Endothelial cell of umbilical vein (primary cell): ENCODE results near the gene STK39. TPM values are rescaled to one million over a fixed set of nuclear protein-coding genes. Genes with fewer than 3 reads are reported as not detected.

ENCODE experiments used
- BruUV-seq: library from RNA; stranded (reverse); fragments of 400-500 nt; replicated peaks from 2 replicates; lab custom pipeline; 2021; lab: Mats Ljungman, UMichigan
- CTCF ChIA-PET: fragments of 300-600, 350-600 bp; sonication (Branson Sonifier 250); formaldehyde crosslinking; loops from one replicate; lab custom pipeline; 2021; ENCODE audit warnings: antibody characterized with exemption, inconsistent platforms; lab: Charles Lee
- POLR2A ChIA-PET: fragments of 300-600, 350-600 bp; sonication (Branson Sonifier 250); formaldehyde crosslinking; loops from one replicate; lab custom pipeline; 2021; ENCODE audit warnings: antibody characterized with exemption, inconsistent platforms; lab: Charles Lee
- DNase-seq: peaks from one replicate; pipeline ENCODE4 v3.0.0-alpha.2; 2011; ENCODE audit warnings: low read depth, low spot score
- FAIRE-seq: peaks from 2 replicates; lab custom pipeline; 2011; peaks lifted over from hg19 to GRCh38; lab: Jason Lieb, UNC
- H2AFZ ChIP-seq: 2 replicates; pipeline ENCODE4 v1.6.0; 2012; ENCODE audit warnings: low read depth, low read length, control low read depth, inconsistent platforms
- H3K27ac ChIP-seq: 2 replicates; pipeline ENCODE4 v1.5.1; 2011; ENCODE audit warnings: low read depth, mild to moderate bottlenecking, control low read depth, low read length, moderate library complexity; ENCODE audit not compliant: insufficient read depth
- H3K27me3 ChIP-seq, 2 experiments: 2 replicates each; pipeline versions ENCODE4 v1.6.0 to v1.6.1; 2011; ENCODE audit warnings: low read length in 2 of 2, mixed read lengths in 1 of 2; ENCODE audit not compliant: control insufficient read depth in 2 of 2, insufficient read depth in 2 of 2
- H3K36me3 ChIP-seq, 2 experiments: 2 replicates in 1 of 2; 3 replicates in 1 of 2; pipeline ENCODE4 v1.5.1; 2011; ENCODE audit warnings: low read length in 2 of 2, mild to moderate bottlenecking in 1 of 2, moderate library complexity in 1 of 2; ENCODE audit not compliant: control insufficient read depth in 2 of 2, insufficient read depth in 2 of 2; ENCODE audit errors: extremely low read depth in 1 of 2
- H3K4me1 ChIP-seq: 3 replicates; pipeline ENCODE4 v1.5.1; 2011; ENCODE audit warnings: mild to moderate bottlenecking, low read length; ENCODE audit not compliant: control insufficient read depth, insufficient read depth; ENCODE audit errors: extremely low read depth
- H3K4me2 ChIP-seq: 2 replicates; pipeline ENCODE4 v1.6.1; 2011; ENCODE audit warnings: low read length, control low read depth, mixed read lengths; ENCODE audit not compliant: insufficient read depth
- H3K4me3 ChIP-seq, 3 experiments: fragments of 200-600 bp in 1 of 3; sonication (generic), shearing (Covaris generic) in 1 of 3; replicated peaks in 1 of 3; 2 replicates each; pipeline ENCODE4 v1.5.1; 2011 to 2016; ENCODE audit warnings: control low read depth in 3 of 3, low read length in 3 of 3, mild to moderate bottlenecking in 2 of 3, inconsistent platforms in 1 of 3, low read depth in 1 of 3, moderate library complexity in 1 of 3; ENCODE audit not compliant: insufficient read depth in 1 of 3
- H3K79me2 ChIP-seq: 2 replicates; pipeline ENCODE4 v1.6.0; 2012; ENCODE audit warnings: low read length, inconsistent platforms; ENCODE audit not compliant: control insufficient read depth, insufficient read depth
- H3K9ac ChIP-seq: replicated peaks from 2 replicates; pipeline ENCODE3; 2011; ENCODE audit warnings: low read length, control low read depth; ENCODE audit not compliant: insufficient read depth; ENCODE audit errors: extremely low read depth
- H3K9me1 ChIP-seq: replicated peaks from 3 replicates; pipeline ENCODE4 v1.6.0; 2011; ENCODE audit warnings: mild to moderate bottlenecking, low read length; ENCODE audit not compliant: control insufficient read depth, insufficient read depth; ENCODE audit errors: extremely low read depth
- H3K9me3 ChIP-seq: replicated peaks from 2 replicates; pipeline ENCODE4 v1.5.1; 2012; ENCODE audit warnings: low read length, inconsistent platforms; ENCODE audit not compliant: control insufficient read depth, insufficient read depth
- H4K20me1 ChIP-seq: replicated peaks from 2 replicates; pipeline ENCODE3; 2011; ENCODE audit warnings: mild to moderate bottlenecking, low read length; ENCODE audit not compliant: control insufficient read depth, insufficient read depth; ENCODE audit errors: extremely low read depth
- CTCF ChIP-seq, 2 donors: IDR thresholded peaks; 1 replicate in 1 of 2; 2 replicates in 1 of 2; pipeline ENCODE4 v1.5.1; 2011; ENCODE audit warnings: low read length in 2 of 2, mild to moderate bottlenecking in 2 of 2, moderate library complexity in 2 of 2, control low read depth in 1 of 2, inconsistent platforms in 1 of 2, low read depth in 1 of 2; ENCODE audit not compliant: insufficient read depth in 1 of 2; ENCODE audit errors: extremely low read depth in 1 of 2
- EZH2 ChIP-seq: IDR thresholded peaks from 2 replicates; pipeline ENCODE4 v1.6.1; 2012; ENCODE audit warnings: borderline replicate concordance, low read depth, mild to moderate bottlenecking, moderate library complexity, low read length, inconsistent platforms; ENCODE audit not compliant: severe bottlenecking
- FOS ChIP-seq: IDR thresholded peaks from 2 replicates; pipeline ENCODE4 v1.6.1; 2011; ENCODE audit warnings: mild to moderate bottlenecking, low read length, moderate library complexity, borderline replicate concordance; ENCODE audit not compliant: insufficient read depth
- GATA2 ChIP-seq: IDR thresholded peaks from 2 replicates; pipeline ENCODE4 v1.7.0; 2011; ENCODE audit warnings: low read depth, mild to moderate bottlenecking, moderate library complexity, mixed read lengths, low read length; ENCODE audit not compliant: insufficient read length, insufficient read depth
- JUN ChIP-seq: IDR thresholded peaks from 2 replicates; pipeline ENCODE4 v1.6.1; 2011; ENCODE audit warnings: borderline replicate concordance, low read depth; ENCODE audit not compliant: insufficient read length, insufficient read depth
- MAX ChIP-seq: IDR thresholded peaks from 2 replicates; pipeline ENCODE4 v1.6.1; 2011; ENCODE audit not compliant: insufficient read depth, insufficient read length
- MYC ChIP-seq: IDR thresholded peaks from one replicate; pipeline ENCODE4 v1.6.1; 2011; ENCODE audit warnings: mild to moderate bottlenecking, low read depth, low read length
- POLR2A ChIP-seq: IDR thresholded peaks from 2 replicates; pipeline ENCODE4 v1.6.1; 2012; ENCODE audit warnings: low read depth, mild to moderate bottlenecking, control low read depth, low read length
- POLR2AphosphoS5 ChIP-seq: IDR thresholded peaks from 2 replicates; pipeline ENCODE4 v1.6.1; 2012; ENCODE audit warnings: low read depth, mild to moderate bottlenecking, control low read depth, low read length, moderate library complexity; ENCODE audit not compliant: insufficient read depth
- dilution Hi-C: fragments of 300-500 bp; cut with MboI; formaldehyde crosslinking; loops from one replicate; pipeline ENCODE4 v1.15.0; 2019; ENCODE audit warnings: low sequenced_read_pairs; ENCODE audit not compliant: extremely low pct_ligation_motif_present
- intact Hi-C: fragments of 100-400 bp; cut with micrococcal nuclease; formaldehyde crosslinking; loops from one replicate; pipeline ENCODE4 v1.10.0; 2022
- polyA plus RNA-seq, 4 experiments: library from polyadenylated mRNA; depleted of rRNA in 3 of 4; stranded (reverse) in 3 of 4; unstranded in 1 of 4; fragments of >200 nt; gene quantifications; 2 replicates each; pipeline versions ENCODE4 v1.2.1 to v1.2.3, GENCODE V29; 2011 to 2012; ENCODE audit warnings: missing spikeins in 1 of 4
- total RNA-seq: library from RNA; stranded (reverse); gene quantifications from 2 replicates; pipeline ENCODE4 v1.2.3, GENCODE V29; 2021

Gene STK39
- total and polyA plus RNA-seq, 2 donors (not counting 3 experiments of a cell fraction or from before 2014, with no cell fraction given), result 4.6 to 13.1 TPM

GRCh38 chr2:168008646-168009195 lies 238.7 kb downstream of the STK39 start:
- H3K9ac ChIP-seq, result no peak overlapping the region
- no peak for FAIRE-seq
- dilution Hi-C loops (no loop called here), intact Hi-C loops (no loop called here)
- no TSS peak for BruUV-seq
- H3K9me3 ChIP-seq, result no peaks in the 10 kb centered on the region
- no peak for TF ChIP-seq JUN
- no peak for TF ChIP-seq POLR2AphosphoS5
- TF ChIP-seq EZH2, result no peak
- TF ChIP-seq MAX, result no peak
- no peak overlapping the region for H3K4me3 ChIP-seq
- no peak overlapping the region for H3K4me2 ChIP-seq
- no peaks in the 10 kb centered on the region for H3K36me3 ChIP-seq
- no peaks in the 10 kb centered on the region for H3K4me1 ChIP-seq
- H3K27ac ChIP-seq, result no peak overlapping the region
- no peaks in the 10 kb centered on the region for H3K27me3 ChIP-seq
- no peak for DNase-seq
- H3K79me2 ChIP-seq, result no peaks in the 10 kb centered on the region
- ChIA-PET POLR2A (no interaction called here), CTCF (interaction anchor here (1.8 kb wide), 1 partner anchor 24 kb away, joined by 4 read pairs; no protein-coding TSS in a partner anchor)
- no peak overlapping the region for H2AFZ ChIP-seq
- no peaks in the 10 kb centered on the region for H4K20me1 ChIP-seq
- H3K9me1 ChIP-seq, result no peaks in the 10 kb centered on the region

- Histone ChIP-seq H3K4me1 (no peaks in the 10 kb centered on the region), H3K36me3 (no peaks in the 10 kb centered on the region), H2AFZ (no peak overlapping the region), H3K4me3 (no peak overlapping the region), H3K27me3 (no peaks in the 10 kb centered on the region), H3K9me3 (no peaks in the 10 kb centered on the region), H3K4me2 (no peak overlapping the region), H4K20me1 (no peaks in the 10 kb centered on the region), H3K9ac (no peak overlapping the region), H3K9me1 (no peaks in the 10 kb centered on the region), H3K79me2 (no peaks in the 10 kb centered on the region), H3K27ac (no peak overlapping the region)
- ChIA-PET CTCF (interaction anchor here (2.6 kb wide), 1 partner anchor 113 kb away, joined by 10 read pairs; no protein-coding TSS in a partner anchor), POLR2A (no interaction called here)
- BruUV-seq, result no TSS peak
- DNase-seq, result no peak
- dilution Hi-C loops, result no loop called here
- TF ChIP-seq POLR2AphosphoS5 (no peak), MYC (no peak), JUN (no peak), GATA2 (no peak), MAX (no peak), POLR2A (no peak), EZH2 (no peak), FOS (no peak), CTCF (IDR thresholded peaks at IDR 0.05; ENCODE audit: extremely low read depth in 1 of 2, insufficient read depth in 1 of 2, low read depth in 1 of 2, low read length in 2 of 2) (no peak)
- intact Hi-C loops, result no loop called here
- no peak for FAIRE-seq
These were observed 240.9 kb downstream of the STK39 start for GRCh38 chr2:168006498-168006897.
